ENCODE measurements around the gene KRTAP5-3.
"Not testable (repeated sequence)": the region's sequence is repeated elsewhere in the genome, so short reads cannot be mapped to it uniquely, and the experiment has no call there.

Gene KRTAP5-3

DNA sequence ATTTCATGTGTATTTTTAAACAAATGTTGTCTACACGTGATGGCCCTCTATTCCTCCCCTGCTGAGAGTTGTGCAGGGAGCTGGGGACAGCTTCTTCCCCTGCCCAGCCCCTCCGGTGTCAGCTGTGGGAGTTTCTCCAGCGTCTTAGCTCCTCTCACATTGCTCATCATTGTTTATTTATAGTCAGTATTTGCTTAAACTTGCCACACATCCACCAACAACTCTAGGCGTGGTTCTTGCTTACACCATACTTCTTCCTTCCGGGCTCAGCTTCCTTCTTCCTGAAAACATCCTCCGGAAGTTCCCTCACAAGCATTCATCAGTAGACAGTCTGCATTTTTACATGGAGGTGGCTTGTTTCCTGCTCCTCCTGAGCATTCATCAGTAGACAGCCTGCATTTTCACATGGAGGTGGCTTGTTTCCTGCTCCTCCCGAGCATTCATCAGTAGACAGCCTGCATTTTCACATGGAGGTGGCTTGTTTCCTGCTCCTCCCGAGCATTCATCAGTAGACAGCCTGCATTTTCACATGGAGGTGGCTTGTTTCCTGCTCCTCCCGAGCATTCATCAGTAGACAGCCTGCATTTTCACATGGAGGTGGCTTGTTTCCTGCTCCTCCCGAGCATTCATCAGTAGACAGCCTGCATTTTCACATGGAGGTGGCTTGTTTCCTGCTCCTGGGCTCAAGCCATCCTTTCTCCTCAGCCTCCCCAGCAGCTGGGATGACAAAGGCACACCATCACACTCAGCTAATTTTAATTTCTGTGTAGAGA is 18.9 kb downstream of the KRTAP5-3 start:
- not testable (repeated sequence) for H3K4me3 ChIP-seq (ENCODE audit: low read length in 2 of 2); H3K23ac ChIP-seq (ENCODE audit: low read depth, low read length, poor library complexity); H3K18ac ChIP-seq (ENCODE audit: low read length); H3K79me1 ChIP-seq (ENCODE audit: low read depth, low read length); H4K91ac ChIP-seq (ENCODE audit: low read depth, low read length, poor library complexity); H4K8ac ChIP-seq (ENCODE audit: low read depth, low read length); H2BK12ac ChIP-seq (ENCODE audit: low read length); H3K14ac ChIP-seq (ENCODE audit: low read length); H3K4me2 ChIP-seq (ENCODE audit: insufficient read depth, low read length, poor library complexity, severe bottlenecking); H3K36me3 ChIP-seq (replicated peaks in 1 of 2; ENCODE audit: control insufficient read depth in 2 of 2, insufficient read depth in 2 of 2, low read length in 2 of 2); H2AK5ac ChIP-seq (ENCODE audit: low read depth, low read length); H2BK120ac ChIP-seq (ENCODE audit: low read depth, low read length); H2BK15ac ChIP-seq (ENCODE audit: low read length); H3K9me3 ChIP-seq (replicated peaks in 1 of 2; ENCODE audit: control insufficient read depth in 2 of 2, insufficient read depth in 1 of 2, low read depth in 1 of 2, low read length in 2 of 2); H3K4me1 ChIP-seq (ENCODE audit: control insufficient read depth in 2 of 2, insufficient read depth in 1 of 2, low read depth in 1 of 2, low read length in 2 of 2); H3K9ac ChIP-seq (ENCODE audit: low read depth, low read length, poor library complexity); H2BK5ac ChIP-seq (ENCODE audit: low read length); H3K27ac ChIP-seq (replicated peaks; ENCODE audit: low read length); H3K27me3 ChIP-seq (ENCODE audit: control insufficient read depth in 3 of 3, insufficient read depth in 3 of 3, low read depth in 1 of 3, low read length in 3 of 3); DNase-seq (ENCODE audit: low spot score); H2AFZ ChIP-seq (ENCODE audit: low read length); H3K4ac ChIP-seq (ENCODE audit: low read length)
- no CpG with 5 or more reads among the region's 10 CpGs for WGBS, 2 donors (ENCODE audit: extremely low coverage in 2 of 2, insufficient read length in 2 of 2, insufficient replicate concordance in 1 of 2)

DNA sequence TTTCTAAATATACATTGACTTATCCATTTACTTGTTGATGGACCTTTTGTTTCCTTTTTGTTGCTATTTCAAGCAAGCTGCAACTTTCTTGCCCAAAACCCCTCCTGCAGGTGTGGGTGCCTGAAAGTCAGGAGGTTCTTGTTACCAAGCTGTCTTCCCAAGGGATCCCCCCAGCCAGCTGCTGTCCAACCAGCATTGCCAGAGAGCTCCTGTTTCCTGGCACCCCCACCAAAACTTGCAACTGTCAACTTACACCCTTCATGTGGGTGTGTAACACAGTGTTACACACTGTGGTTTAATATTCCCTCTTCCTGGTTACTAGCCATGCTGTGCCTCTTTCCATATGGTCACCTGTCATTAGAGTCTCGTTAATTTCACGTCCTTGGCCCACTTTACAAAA is 21.6 kb downstream of the KRTAP5-3 start:
- no peak overlapping the region for H3K23ac ChIP-seq (ENCODE audit: low read depth, low read length, poor library complexity)
- H3K4me1 ChIP-seq (ENCODE audit: control insufficient read depth in 2 of 2, insufficient read depth in 1 of 2, low read depth in 1 of 2, low read length in 2 of 2): no peaks in the 10 kb centered on the region
- no peak overlapping the region for H3K4ac ChIP-seq (ENCODE audit: low read length)
- no CpG with 5 or more reads among the region's 2 CpGs for WGBS, 2 donors (ENCODE audit: extremely low coverage in 2 of 2, insufficient read length in 2 of 2, insufficient replicate concordance in 1 of 2)
- DNase-seq (ENCODE audit: low spot score): no peak
- no peaks in the 10 kb centered on the region for H3K79me1 ChIP-seq (ENCODE audit: low read depth, low read length)
- H2BK15ac ChIP-seq (ENCODE audit: low read length): no peak overlapping the region
- H4K8ac ChIP-seq (ENCODE audit: low read depth, low read length): no peak overlapping the region
- H3K4me3 ChIP-seq (ENCODE audit: low read length in 2 of 2): no peak overlapping the region
- no peak overlapping the region for H2BK120ac ChIP-seq (ENCODE audit: low read depth, low read length)
- H3K36me3 ChIP-seq (replicated peaks in 1 of 2; ENCODE audit: control insufficient read depth in 2 of 2, insufficient read depth in 2 of 2, low read length in 2 of 2): no peaks in the 10 kb centered on the region
- H2BK5ac ChIP-seq (ENCODE audit: low read length): no peak overlapping the region
- peaks cover 0 to 3% (median 1%) of the 10 kb centered on the region in 3 experiments for H3K27me3 ChIP-seq (ENCODE audit: control insufficient read depth in 3 of 3, insufficient read depth in 3 of 3, low read depth in 1 of 3, low read length in 3 of 3)
- no peak overlapping the region for H2AK5ac ChIP-seq (ENCODE audit: low read depth, low read length)
- no peaks in the 10 kb centered on the region for H3K9me3 ChIP-seq (replicated peaks in 1 of 2; ENCODE audit: control insufficient read depth in 2 of 2, insufficient read depth in 1 of 2, low read depth in 1 of 2, low read length in 2 of 2)
- H3K14ac ChIP-seq (ENCODE audit: low read length): no peak overlapping the region
- no peak overlapping the region for H3K18ac ChIP-seq (ENCODE audit: low read length)
- H2AFZ ChIP-seq (ENCODE audit: low read length): no peak overlapping the region
- no peak overlapping the region for H3K27ac ChIP-seq (replicated peaks; ENCODE audit: low read length)
- H3K4me2 ChIP-seq (ENCODE audit: insufficient read depth, low read length, poor library complexity, severe bottlenecking): no peak overlapping the region
- no peak overlapping the region for H2BK12ac ChIP-seq (ENCODE audit: low read length)
- no peak overlapping the region for H3K9ac ChIP-seq (ENCODE audit: low read depth, low read length, poor library complexity)
- H4K91ac ChIP-seq (ENCODE audit: low read depth, low read length, poor library complexity): no peak overlapping the region

DNA sequence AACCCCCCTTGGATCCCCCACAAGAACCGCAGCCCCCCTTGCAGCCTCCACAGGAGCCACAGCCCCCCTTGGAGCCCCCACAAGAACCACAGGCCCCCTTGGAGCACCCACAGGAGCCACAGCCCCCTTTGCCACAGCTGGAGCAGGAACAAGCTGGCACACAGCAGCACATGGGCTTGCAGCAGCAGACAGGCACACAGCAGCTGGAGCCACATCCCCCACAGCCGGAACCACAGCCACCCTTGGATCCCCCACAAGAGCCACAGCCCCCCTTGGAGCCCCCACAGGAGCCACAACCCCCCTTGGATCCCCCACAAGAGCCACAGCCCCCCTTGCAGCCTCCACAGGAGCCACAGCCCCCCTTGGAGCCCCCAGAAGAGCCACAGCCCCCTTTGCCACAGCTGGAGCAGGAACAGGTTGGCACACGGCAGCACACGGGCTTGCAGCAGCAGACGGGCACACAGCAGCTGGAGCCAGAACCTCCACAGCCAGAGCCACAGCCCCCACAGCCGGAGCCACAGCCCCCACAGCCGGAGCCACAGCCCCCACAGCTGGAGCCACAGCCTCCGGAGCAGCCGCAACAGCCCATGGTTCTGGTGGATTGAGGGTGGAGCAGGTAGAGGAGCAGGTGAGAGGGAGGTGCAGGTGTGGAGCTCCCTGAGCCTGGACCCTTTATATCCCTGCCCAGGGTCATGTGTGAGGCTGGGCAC is 23.4 kb downstream of the KRTAP5-3 start, which contains the start of gene KRTAP5-1:
Gene KRTAP5-1 (minus strand): TSS at position 623 of the 710 bp plus-strand sequence. CDS start 34 bp downstream, at position 589.
- Histone ChIP-seq H2AK5ac (ENCODE audit: low read depth, low read length) (peak within 1 kb of the TSS; percentile 10), H3K14ac (ENCODE audit: low read length) (peak within 1 kb of the TSS; percentile 56), H3K23ac (ENCODE audit: low read depth, low read length, poor library complexity) (peak within 1 kb of the TSS; percentile 65), H3K18ac (ENCODE audit: low read length) (peak within 1 kb of the TSS; percentile 38)
- H3K4me3 ChIP-seq (ENCODE audit: low read length in 2 of 2); H3K27me3 ChIP-seq (ENCODE audit: control insufficient read depth in 3 of 3, insufficient read depth in 3 of 3, low read depth in 1 of 3, low read length in 3 of 3); H3K36me3 ChIP-seq (replicated peaks in 1 of 2; ENCODE audit: control insufficient read depth in 2 of 2, insufficient read depth in 2 of 2, low read length in 2 of 2); H3K4me2 ChIP-seq (ENCODE audit: insufficient read depth, low read length, poor library complexity, severe bottlenecking); H4K91ac ChIP-seq (ENCODE audit: low read depth, low read length, poor library complexity); H2BK12ac ChIP-seq (ENCODE audit: low read length); H2BK5ac ChIP-seq (ENCODE audit: low read length); H4K8ac ChIP-seq (ENCODE audit: low read depth, low read length); H3K4me1 ChIP-seq (ENCODE audit: control insufficient read depth in 2 of 2, insufficient read depth in 1 of 2, low read depth in 1 of 2, low read length in 2 of 2); H3K9ac ChIP-seq (ENCODE audit: low read depth, low read length, poor library complexity); H3K4ac ChIP-seq (ENCODE audit: low read length); H3K9me3 ChIP-seq (replicated peaks in 1 of 2; ENCODE audit: control insufficient read depth in 2 of 2, insufficient read depth in 1 of 2, low read depth in 1 of 2, low read length in 2 of 2); H3K79me1 ChIP-seq (ENCODE audit: low read depth, low read length); H2BK15ac ChIP-seq (ENCODE audit: low read length); H3K27ac ChIP-seq (replicated peaks; ENCODE audit: low read length); H2BK120ac ChIP-seq (ENCODE audit: low read depth, low read length); DNase-seq (ENCODE audit: low spot score); H2AFZ ChIP-seq (ENCODE audit: low read length): not testable (repeated sequence)
- no CpG with 5 or more reads among the region's 9 CpGs for WGBS, 2 donors (ENCODE audit: extremely low coverage in 2 of 2, insufficient read length in 2 of 2, insufficient replicate concordance in 1 of 2)

DNA sequence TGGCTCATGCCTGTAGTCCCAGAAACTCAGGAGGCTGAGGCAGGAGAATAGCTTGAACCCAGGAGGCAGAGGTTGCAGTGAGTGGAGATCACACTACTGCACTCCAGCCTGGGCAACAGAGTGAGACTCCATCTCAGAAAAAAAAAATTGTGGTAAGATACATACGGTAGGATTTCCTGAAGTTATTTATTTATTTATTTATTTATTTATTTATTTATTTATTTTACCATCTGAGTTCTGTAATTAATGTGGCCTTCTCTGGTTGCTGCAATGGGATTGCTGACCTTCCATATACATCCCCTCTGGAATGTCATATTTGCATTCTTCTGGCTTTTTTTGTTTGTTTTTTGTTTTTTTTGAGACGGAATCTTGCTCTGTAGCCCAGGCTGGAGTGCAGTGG is 25.4 kb downstream of the KRTAP5-3 start:
- not testable (repeated sequence) for H3K14ac ChIP-seq (ENCODE audit: low read length); H2AFZ ChIP-seq (ENCODE audit: low read length); H2BK5ac ChIP-seq (ENCODE audit: low read length); H3K4me1 ChIP-seq (ENCODE audit: control insufficient read depth in 2 of 2, insufficient read depth in 1 of 2, low read depth in 1 of 2, low read length in 2 of 2); DNase-seq (ENCODE audit: low spot score); H2AK5ac ChIP-seq (ENCODE audit: low read depth, low read length); H3K27ac ChIP-seq (replicated peaks; ENCODE audit: low read length); H4K91ac ChIP-seq (ENCODE audit: low read depth, low read length, poor library complexity); H3K4me3 ChIP-seq (ENCODE audit: low read length in 2 of 2); H3K27me3 ChIP-seq (ENCODE audit: control insufficient read depth in 3 of 3, insufficient read depth in 3 of 3, low read depth in 1 of 3, low read length in 3 of 3); H4K8ac ChIP-seq (ENCODE audit: low read depth, low read length); H3K18ac ChIP-seq (ENCODE audit: low read length); H3K79me1 ChIP-seq (ENCODE audit: low read depth, low read length); H3K4ac ChIP-seq (ENCODE audit: low read length); H2BK12ac ChIP-seq (ENCODE audit: low read length); H3K9me3 ChIP-seq (replicated peaks in 1 of 2; ENCODE audit: control insufficient read depth in 2 of 2, insufficient read depth in 1 of 2, low read depth in 1 of 2, low read length in 2 of 2); H3K36me3 ChIP-seq (replicated peaks in 1 of 2; ENCODE audit: control insufficient read depth in 2 of 2, insufficient read depth in 2 of 2, low read length in 2 of 2); H2BK15ac ChIP-seq (ENCODE audit: low read length); H3K4me2 ChIP-seq (ENCODE audit: insufficient read depth, low read length, poor library complexity, severe bottlenecking); H2BK120ac ChIP-seq (ENCODE audit: low read depth, low read length); H3K9ac ChIP-seq (ENCODE audit: low read depth, low read length, poor library complexity); H3K23ac ChIP-seq (ENCODE audit: low read depth, low read length, poor library complexity)
- no CpG with 5 or more reads among the region's 2 CpGs for whole genome bisulfite sequencing, 2 donors (ENCODE audit: extremely low coverage in 2 of 2, insufficient read length in 2 of 2, insufficient replicate concordance in 1 of 2)
